ENCODE results near the gene LYZL6.
"Not testable (repeated sequence)": the region's sequence is repeated elsewhere in the genome, so short reads cannot be mapped to it uniquely, and the experiment has no call there.

Gene LYZL6

GRCh38 chr17:35906191-35906925 lies 37.2 kb downstream of the LYZL6 start:
- DNase-seq, result no peak

DNA sequence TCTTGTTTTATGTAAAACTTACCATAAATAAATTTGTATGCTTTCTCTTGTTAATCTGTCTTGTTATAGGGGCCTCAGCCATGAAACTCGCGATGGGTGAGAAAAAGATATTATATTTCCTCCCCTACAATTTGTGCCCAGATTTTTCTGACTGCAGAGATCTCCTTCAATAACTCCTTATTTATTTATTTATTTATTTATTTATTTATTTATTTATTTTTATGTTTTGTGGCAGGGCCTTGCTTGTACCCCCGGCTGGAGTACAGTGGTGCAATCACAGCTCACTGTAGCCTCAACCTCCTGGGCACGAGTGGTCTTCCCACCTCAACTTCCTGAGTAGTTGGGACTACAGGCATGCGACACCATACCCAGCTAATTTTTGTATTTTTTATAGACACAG lies 40.1 kb downstream of the LYZL6 start:
- no peak for DNase-seq

DNA sequence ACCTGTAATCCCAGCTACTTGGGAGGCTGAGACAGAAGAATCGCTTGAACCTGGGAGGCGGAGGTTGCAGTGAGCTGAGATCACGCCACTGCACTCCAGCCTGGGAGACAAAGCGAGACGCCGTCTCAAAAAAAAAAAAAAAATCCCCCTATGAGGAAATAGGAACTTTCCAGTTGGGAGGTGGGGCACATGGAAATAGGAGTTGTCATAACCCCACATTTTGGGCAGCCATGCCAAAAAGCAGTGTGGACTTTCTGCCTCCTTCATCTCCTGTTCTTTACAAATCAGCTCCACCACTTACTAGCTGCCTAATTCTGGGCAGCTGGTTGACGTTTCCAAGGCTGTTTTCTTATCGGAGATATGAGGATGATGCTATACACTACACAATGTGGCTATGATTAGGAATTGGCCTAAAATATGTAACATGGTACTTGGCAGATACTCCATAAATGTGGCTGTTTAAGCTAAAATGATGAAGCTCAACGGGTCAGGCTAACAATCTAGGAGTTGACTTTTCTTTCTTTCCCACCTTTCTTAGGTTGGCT lies 41.8 kb downstream of the LYZL6 start:
- no peak for DNase-seq

- no peak for DNase-seq
These were observed 42.6 kb downstream of the LYZL6 start for GRCh38 chr17:35900708-35901480.

DNA sequence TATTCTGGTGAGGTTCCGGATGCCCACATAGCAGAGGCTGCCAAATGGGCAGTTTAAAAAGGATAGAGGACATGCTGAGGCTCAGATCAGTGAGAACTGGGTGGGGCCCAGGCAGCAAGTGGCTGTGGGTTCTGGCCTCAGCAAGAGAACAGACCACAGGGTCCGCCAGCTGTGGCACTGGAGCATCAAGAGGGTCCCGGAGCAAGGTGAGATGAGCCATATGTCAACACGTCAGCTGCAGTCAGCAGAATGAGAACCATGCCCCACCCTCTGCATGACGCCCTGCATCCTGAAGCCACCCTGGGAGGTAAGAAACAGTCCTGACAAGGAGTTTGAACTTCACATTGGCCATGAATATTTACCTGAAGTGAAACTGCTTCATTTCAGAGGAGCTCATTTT lies 43.2 kb downstream of the LYZL6 start:
- no peak for DNase-seq

- no peak for DNase-seq
These were observed 45.0 kb downstream of the LYZL6 start for GRCh38 chr17:35898283-35899070.

GRCh38 chr17:35897772-35898171 lies 45.7 kb downstream of the LYZL6 start:
- DNase-seq, result not testable (repeated sequence)

DNA sequence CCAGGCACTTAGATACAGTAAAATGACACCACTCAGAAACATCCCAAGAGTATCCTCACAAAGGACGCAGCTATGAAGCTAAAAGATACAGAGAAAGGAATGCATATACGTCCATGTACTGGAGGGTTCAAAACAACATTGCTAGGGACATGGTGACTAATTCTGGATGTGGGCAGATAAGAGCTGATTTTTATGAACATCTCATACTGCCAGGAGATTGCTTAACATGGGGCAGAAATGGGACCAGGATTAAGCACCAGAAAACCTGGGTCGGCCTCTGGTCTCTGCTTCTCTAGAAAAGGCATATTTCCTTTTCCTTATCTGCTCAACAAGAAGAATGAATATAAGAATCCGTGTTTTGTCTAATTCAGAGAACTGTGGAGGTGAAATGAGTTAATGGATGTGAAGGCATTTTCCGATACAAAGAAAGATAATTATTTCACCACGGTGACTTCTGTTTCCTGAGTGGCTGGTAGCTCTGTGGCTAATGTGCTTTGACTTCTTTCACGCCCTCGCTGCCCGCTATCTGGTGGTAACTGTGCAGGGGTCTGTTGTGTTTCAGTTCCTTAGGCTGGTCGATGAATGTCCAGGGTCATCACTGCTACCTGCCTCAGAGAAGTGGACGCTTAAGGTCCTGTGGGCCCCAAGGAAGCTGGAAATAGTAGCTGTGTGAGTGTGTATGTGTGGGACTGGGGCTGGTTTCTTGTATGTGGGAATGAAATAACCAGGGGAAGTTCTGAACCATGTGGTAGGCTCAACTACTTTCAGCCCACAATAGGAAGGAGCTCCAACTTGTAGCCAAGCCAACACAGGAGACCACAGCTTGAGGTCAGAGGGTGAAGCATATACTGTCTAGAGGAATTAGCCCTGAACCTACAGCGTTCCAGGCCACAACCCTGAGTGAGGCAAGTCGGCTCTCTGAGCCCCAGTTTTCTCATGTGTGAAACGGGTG lies 47.6 kb downstream of the LYZL6 start:
- DNase-seq, result no peak

DNA sequence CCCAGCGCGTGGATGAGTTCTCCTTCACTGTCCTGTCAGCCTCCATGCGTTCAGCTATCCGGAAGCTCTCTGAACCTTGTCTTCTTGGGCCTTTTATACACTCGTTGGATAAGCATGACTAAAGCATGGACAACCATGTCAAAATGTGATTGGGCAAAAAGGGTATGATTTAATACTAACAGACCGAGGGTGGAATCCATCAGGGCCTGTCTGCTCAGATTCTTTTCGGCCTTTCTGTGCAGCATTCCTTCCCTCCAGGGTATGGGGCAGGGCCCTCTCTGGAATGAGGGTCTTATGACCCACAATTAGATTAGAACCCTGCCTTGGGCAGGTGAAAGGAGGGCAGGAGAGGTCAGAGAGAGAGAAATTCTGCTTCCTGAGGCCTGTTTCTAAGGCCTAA lies 49.3 kb downstream of the LYZL6 start:
- no peak for DNase-seq

GRCh38 chr17:35893751-35894150 lies 49.8 kb downstream of the LYZL6 start:
- no peak for DNase-seq

DNA sequence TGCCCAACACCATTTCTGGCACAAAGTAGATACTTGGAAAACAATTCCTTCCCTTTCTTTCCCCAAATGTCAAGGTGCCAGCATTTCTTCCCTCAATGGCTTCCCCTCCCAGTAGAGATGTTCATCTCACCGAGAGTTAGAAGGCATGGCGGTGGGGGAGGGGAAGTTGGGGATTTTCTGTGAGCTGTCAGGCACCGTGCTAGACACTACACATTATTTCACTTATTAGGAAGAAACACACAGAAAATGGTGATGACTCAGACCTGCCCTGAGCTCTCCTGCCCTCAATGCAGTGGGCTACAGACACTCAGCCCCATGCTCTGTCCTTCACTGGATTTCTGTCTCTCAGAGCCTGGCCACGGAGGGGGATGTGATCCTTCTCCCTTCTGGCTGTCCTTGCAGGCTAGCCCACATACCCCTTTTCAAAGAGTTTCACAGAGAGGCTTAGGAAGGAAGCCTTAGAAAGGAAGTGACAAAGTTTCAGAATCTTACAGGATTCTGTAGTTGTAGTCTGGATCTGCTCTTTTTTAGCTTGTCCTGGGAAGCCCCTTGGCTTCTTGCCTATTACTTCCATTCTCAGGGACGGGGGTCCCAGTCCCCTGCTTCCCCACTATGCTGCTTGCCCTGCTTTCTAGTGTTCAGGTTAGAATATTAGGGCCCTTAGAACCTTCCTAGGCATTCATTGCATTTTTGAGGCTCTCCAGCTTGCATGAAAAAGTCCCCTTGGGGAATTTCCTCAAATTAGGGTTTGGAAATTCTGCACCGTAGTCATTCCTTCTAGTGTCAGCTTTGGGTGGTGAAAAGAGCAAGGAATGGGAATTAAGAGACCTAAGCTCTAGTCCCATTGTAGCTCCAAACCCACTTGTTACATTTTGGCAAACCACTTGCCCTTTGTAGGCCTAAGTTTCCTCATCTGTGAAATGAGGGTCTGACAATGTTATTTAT lies 51.1 kb downstream of the LYZL6 start:
- no peak for DNase-seq

DNA sequence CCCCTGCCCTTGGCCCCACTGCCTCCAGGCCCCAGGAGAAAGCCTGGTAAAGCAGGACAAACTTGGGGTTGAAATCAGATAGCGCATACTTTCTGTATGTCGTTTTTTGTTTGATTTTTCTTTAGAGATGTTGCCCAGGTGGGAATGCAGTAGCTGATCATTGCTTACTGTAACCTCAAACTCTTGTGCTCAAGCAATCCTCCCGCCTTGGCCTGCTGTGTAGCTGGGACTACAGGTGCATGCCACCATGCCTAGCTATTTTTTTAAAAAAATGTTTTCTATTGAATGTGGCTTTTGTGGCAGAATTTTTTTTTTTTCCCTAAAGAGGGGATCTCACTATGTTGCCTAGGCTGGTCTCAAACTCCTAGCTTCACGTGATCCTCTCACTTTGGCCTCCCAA lies 52.2 kb downstream of the LYZL6 start:
- no peak for DNase-seq

- no peak for DNase-seq
These were observed 52.7 kb downstream of the LYZL6 start for GRCh38 chr17:35890774-35891155.

DNA sequence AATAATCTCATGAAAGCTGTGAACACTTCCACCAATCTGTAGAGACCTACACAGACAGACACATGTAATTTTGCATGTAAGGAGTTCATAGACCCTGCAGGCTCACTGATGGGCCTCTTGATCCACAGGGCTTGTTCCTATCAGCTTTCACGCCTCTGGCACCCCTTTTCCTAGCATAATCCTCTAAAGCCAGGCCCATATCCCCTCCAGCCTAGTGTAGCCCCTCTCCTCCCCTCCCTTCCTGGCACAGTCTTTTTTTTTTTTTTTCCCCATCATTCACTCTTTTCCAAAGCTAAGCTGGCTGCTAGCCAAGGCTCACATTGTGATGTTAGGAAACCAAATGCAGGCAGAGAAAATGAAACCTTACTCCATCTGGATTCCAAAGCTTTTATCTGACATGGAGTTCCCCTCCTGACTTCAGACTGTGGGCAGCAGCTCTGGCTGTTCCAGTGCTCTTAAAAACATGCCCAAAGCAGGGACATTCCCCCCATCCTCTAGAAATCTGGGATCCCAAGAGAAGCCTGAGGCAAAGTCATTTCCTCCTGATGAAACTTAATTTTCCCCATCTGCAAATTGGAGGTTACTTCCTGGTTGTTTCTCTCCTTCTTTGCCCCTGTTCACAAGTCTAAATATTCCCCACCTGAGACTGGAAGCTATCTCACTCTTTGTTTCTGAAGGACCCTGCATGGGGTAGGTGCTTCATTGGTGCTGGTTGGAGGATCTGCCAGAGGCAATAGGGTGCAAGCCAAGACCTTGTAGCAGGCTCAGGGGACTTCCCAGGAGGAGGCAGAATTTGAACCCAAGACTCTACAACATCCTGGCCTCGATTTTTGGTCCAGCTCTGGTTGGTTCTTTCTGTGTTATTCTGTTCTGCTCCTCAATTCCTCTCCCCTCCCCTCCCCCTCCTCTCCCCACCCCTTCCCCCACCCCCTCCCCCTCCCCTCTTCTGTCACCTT lies 53.4 kb downstream of the LYZL6 start:
- DNase-seq, result no peak

DNA sequence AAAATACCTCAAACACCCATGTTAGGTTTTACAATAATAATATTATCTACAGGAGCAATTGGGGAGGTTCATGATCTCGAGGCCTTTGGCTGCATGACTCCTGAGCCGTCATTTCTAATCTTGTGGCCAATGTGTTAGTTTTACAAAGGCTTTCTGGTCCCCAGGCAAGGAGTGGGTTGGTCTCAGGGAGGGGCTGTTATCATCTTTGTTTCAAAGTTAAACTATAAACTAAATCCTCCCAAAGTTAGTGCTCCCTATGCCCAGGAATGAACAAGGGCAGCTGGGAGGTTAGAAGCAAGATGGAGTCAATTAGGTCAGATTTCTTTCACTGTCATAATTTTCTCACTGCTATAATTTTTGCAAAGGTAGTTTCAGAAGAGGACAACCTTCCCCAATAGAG lies 54.3 kb downstream of the LYZL6 start:
- DNase-seq, result no peak

Measured in NCI-H748 treated with DMSO at 0.1 percent for 48 hours (cell line).